Middle frontal gyrus (tissue), 1 donor: ENCODE results near the gene RC3H2.

Experiments used
- DNase-seq: peaks from one replicate; pipeline ENCODE4 v3.0.0-alpha.2; 2015; ENCODE audit warnings: low spot score; ENCODE audit errors: extremely low spot score

The RC3H2 gene

GRCh38 chr9:122904823-122905710, at the start of gene RC3H2:
Gene RC3H2 (minus strand): TSS chr9:122905359. CDS start chr9:122897509, 7,850 bp downstream.
- peak; percentile 100 for DNase-seq

- no peak for DNase-seq
Measured at GRCh38 chr9:122954253-122954691, 49.1 kb upstream of the RC3H2 start.

GRCh38 chr9:122951056-122951455, 45.9 kb upstream of the RC3H2 start:
- DNase-seq: no peak

GRCh38 chr9:122950263-122950662, 45.1 kb upstream of the RC3H2 start:
- DNase-seq: no peak

GRCh38 chr9:122949696-122950095, 44.5 kb upstream of the RC3H2 start:
- no peak for DNase-seq

- DNase-seq: no peak
Measured at GRCh38 chr9:122948313-122948712, 43.2 kb upstream of the RC3H2 start.

GRCh38 chr9:122946461-122947005, 41.4 kb upstream of the RC3H2 start:
- DNase-seq: no peak

GRCh38 chr9:122944960-122945888, 40.1 kb upstream of the RC3H2 start:
- DNase-seq: no peak

GRCh38 chr9:122941582-122942234, 36.5 kb upstream of the RC3H2 start:
- DNase-seq: no peak

GRCh38 chr9:122940749-122941581, 35.8 kb upstream of the RC3H2 start, which contains the start of gene RABGAP1:
Gene RABGAP1 (plus strand): TSS chr9:122941020. CDS start chr9:122957060, 16,040 bp downstream.
- DNase-seq: peak; percentile 96

GRCh38 chr9:122940454-122940748, 35.2 kb upstream of the RC3H2 start:
- no peak for DNase-seq

GRCh38 chr9:122939601-122940000, 34.4 kb upstream of the RC3H2 start:
- no peak for DNase-seq

GRCh38 chr9:122936883-122937282, 31.7 kb upstream of the RC3H2 start:
- DNase-seq: no peak

- no peak for DNase-seq
Measured at GRCh38 chr9:122936464-122936863, 31.3 kb upstream of the RC3H2 start.

GRCh38 chr9:122931226-122932121, 26.3 kb upstream of the RC3H2 start, which contains the start of gene ZBTB26:
Gene ZBTB26 (minus strand): TSS chr9:122931512. CDS start chr9:122919934, 11,578 bp downstream.
- DNase-seq: peak; percentile 92

GRCh38 chr9:122930541-122931225, 25.5 kb upstream of the RC3H2 start:
- DNase-seq: no peak

- no peak for DNase-seq
Measured at GRCh38 chr9:122929796-122930354, 24.7 kb upstream of the RC3H2 start.

- no peak for DNase-seq
Measured at GRCh38 chr9:122923947-122924346, 18.8 kb upstream of the RC3H2 start.
